ENCODE measurements around the gene ARPC4.

ARPC4 gene

DNA sequence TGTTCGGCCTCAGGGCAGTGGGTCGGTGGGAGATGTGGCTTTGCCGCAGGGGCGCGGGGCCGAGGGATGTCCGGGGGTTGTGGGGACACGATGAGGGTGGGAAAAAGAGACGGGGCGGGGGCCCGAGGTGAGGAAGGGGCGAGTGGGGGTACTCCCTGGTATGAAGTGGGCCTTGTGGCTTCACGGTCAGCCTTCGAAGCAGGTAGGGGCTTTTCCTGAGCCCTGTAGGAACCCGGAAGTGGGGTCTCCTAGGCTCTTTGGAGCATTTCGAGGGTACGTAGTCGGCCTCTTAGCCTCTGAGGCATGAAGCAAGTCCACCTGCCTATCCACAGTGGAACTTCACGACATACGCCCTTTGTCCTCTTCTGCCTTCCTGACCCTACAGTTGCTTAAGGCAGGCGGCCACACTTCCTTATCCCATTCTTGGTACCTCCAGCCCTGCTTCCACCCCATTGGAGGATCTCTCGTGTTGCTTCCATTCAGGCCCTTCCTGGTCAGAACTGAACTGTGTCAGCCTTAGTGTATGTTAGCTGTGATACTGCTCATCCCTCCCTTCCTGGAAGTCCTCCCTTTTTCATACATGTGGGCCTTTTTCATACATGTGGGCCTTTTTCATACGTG is 389 bp downstream of the ARPC4 start:
- Histone ChIP-seq H4K20me1 (ENCODE audit: insufficient read depth, low read length) (no peaks in the 10 kb centered on the region), H2AFZ (ENCODE audit: low read length) (peak overlapping the region; percentile 14; the same call in 1 of the 2 replicates), H3F3A (ENCODE audit: insufficient read depth, low read length) (no peaks in the 10 kb centered on the region), H3K4me2 (ENCODE audit: low read depth, low read length) (peak overlapping the region; percentile 95), H3K27me3 (replicated peaks; ENCODE audit: insufficient read depth, low read length) (no peaks in the 10 kb centered on the region), H3K27ac (ENCODE audit: low read length) (peak overlapping the region; percentile 80; the same call in 1 of the 2 replicates), H3K9ac (ENCODE audit: low read length) (peak overlapping the region; percentile 94), H3K79me2 (ENCODE audit: low read length) (peaks cover 60% of the 10 kb centered on the region), H3K4me3 (ENCODE audit: low read length) (peak overlapping the region; percentile 87), H3K36me3 (replicated peaks; ENCODE audit: insufficient read depth, low read length) (peaks cover 6% of the 10 kb centered on the region), H3K4me1 (ENCODE audit: low read length) (no peaks in the 10 kb centered on the region), H3K9me3 (replicated peaks; ENCODE audit: insufficient read depth, low read length) (no peaks in the 10 kb centered on the region), H3K9me2 (replicated peaks; ENCODE audit: insufficient read depth, low read length) (no peaks in the 10 kb centered on the region)
- DNase-seq, result peak; percentile 35
- TF ChIP-seq EZH2phosphoT487 (IDR thresholded peaks at IDR 0.05; ENCODE audit: low read length) (no peak), EZH2 (optimal IDR thresholded peaks at IDR 0.05; ENCODE audit: low read depth, low read length) (no peak)
- TF ChIP-seq, protein P1, sequence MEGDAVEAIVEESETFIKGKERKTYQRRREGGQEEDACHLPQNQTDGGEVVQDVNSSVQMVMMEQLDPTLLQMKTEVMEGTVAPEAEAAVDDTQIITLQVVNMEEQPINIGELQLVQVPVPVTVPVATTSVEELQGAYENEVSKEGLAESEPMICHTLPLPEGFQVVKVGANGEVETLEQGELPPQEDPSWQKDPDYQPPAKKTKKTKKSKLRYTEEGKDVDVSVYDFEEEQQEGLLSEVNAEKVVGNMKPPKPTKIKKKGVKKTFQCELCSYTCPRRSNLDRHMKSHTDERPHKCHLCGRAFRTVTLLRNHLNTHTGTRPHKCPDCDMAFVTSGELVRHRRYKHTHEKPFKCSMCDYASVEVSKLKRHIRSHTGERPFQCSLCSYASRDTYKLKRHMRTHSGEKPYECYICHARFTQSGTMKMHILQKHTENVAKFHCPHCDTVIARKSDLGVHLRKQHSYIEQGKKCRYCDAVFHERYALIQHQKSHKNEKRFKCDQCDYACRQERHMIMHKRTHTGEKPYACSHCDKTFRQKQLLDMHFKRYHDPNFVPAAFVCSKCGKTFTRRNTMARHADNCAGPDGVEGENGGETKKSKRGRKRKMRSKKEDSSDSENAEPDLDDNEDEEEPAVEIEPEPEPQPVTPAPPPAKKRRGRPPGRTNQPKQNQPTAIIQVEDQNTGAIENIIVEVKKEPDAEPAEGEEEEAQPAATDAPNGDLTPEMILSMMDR (IDR thresholded peaks at IDR 0.05; ENCODE audit: low read length), result no peak

DNA sequence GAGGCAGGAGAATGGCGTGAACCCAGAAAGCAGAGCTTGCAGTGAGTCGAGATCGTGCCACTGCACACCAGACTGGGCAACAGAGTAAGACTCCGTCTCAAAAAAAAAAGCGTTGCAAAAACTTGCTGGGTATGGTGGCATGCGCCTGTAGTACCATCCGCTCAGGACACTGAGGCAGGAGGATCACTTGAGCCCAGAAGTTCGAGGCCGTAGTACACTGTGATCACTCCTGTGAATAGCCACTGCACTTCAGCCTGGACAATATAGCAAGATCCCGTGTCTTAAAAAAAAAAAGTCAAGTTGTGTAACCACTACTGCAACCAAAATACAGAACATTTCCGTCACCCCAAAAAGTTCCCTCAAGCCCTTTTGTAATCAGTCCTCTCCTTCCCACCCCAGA is 1.5 kb downstream of the ARPC4 start:
- Histone ChIP-seq H3K4me1 (ENCODE audit: low read length) (no peaks in the 10 kb centered on the region), H3K27ac (ENCODE audit: low read length) (no peak overlapping the region), H3K27me3 (replicated peaks; ENCODE audit: insufficient read depth, low read length) (no peaks in the 10 kb centered on the region), H3K9me3 (replicated peaks; ENCODE audit: insufficient read depth, low read length) (no peaks in the 10 kb centered on the region), H3K9me2 (replicated peaks; ENCODE audit: insufficient read depth, low read length) (no peaks in the 10 kb centered on the region), H3K36me3 (replicated peaks; ENCODE audit: insufficient read depth, low read length) (peaks cover 8% of the 10 kb centered on the region), H3K4me3 (ENCODE audit: low read length) (no peak overlapping the region), H3K9ac (ENCODE audit: low read length) (no peak overlapping the region), H3K79me2 (ENCODE audit: low read length) (peaks cover 61% of the 10 kb centered on the region), H4K20me1 (ENCODE audit: insufficient read depth, low read length) (no peaks in the 10 kb centered on the region), H3F3A (ENCODE audit: insufficient read depth, low read length) (no peaks in the 10 kb centered on the region), H2AFZ (ENCODE audit: low read length) (no peak overlapping the region), H3K4me2 (ENCODE audit: low read depth, low read length) (no peak overlapping the region; the same call in 1 of the 2 replicates)
- TF ChIP-seq, protein P1 (IDR thresholded peaks at IDR 0.05; ENCODE audit: low read length), result no peak
- no peak for TF ChIP-seq EZH2 (optimal IDR thresholded peaks at IDR 0.05; ENCODE audit: low read depth, low read length)
- TF ChIP-seq EZH2phosphoT487 (IDR thresholded peaks at IDR 0.05; ENCODE audit: low read length), result no peak
- DNase-seq, result no peak

DNA sequence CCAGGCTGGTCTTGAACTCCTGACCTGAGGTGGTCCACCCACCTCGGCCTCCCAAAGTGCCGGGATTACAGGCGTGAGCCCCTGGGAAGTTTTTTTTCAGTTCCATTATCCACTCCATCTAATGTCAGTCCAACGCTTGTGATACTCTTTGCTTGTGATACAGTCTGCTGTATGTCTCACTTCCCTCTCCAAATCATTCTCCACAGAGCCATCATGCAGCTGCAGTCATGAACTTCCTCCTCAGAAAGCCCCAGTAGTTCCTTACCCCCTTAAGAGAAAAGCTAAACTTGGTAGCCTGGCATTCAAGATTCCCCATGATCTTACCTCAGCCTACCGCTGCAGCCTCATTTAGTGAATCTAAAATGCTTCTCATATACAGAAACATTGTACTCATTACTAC is 2.3 kb downstream of the ARPC4 start:
- Histone ChIP-seq H3K4me1 (ENCODE audit: low read length) (no peaks in the 10 kb centered on the region), H3K9me2 (replicated peaks; ENCODE audit: insufficient read depth, low read length) (no peaks in the 10 kb centered on the region), H4K20me1 (ENCODE audit: insufficient read depth, low read length) (no peaks in the 10 kb centered on the region), H3K9me3 (replicated peaks; ENCODE audit: insufficient read depth, low read length) (no peaks in the 10 kb centered on the region), H3K36me3 (replicated peaks; ENCODE audit: insufficient read depth, low read length) (peaks cover 13% of the 10 kb centered on the region), H2AFZ (ENCODE audit: low read length) (no peak overlapping the region), H3K9ac (ENCODE audit: low read length) (no peak overlapping the region), H3K4me2 (ENCODE audit: low read depth, low read length) (no peak overlapping the region), H3K4me3 (ENCODE audit: low read length) (no peak overlapping the region), H3K27me3 (replicated peaks; ENCODE audit: insufficient read depth, low read length) (no peaks in the 10 kb centered on the region), H3K79me2 (ENCODE audit: low read length) (peaks cover 61% of the 10 kb centered on the region), H3F3A (ENCODE audit: insufficient read depth, low read length) (no peaks in the 10 kb centered on the region), H3K27ac (ENCODE audit: low read length) (no peak overlapping the region)
- TF ChIP-seq EZH2phosphoT487 (IDR thresholded peaks at IDR 0.05; ENCODE audit: low read length) (no peak), EZH2 (optimal IDR thresholded peaks at IDR 0.05; ENCODE audit: low read depth, low read length) (no peak)
- TF ChIP-seq, protein P1 (IDR thresholded peaks at IDR 0.05; ENCODE audit: low read length), result no peak
- DNase-seq, result no peak

All from MM.1S (cell line).